Activated CD4-positive, alpha-beta T cell treated with anti-CD3 and anti-CD28 coated beads, Interleukin-2, amount 50 U/mL, for 24 hours (primary cell): ENCODE results near the gene PRKN.

Source experiments
- DNase-seq, 2 donors: peaks; one replicate each; pipeline ENCODE4 v3.0.0-alpha.2; 2020; ENCODE audit warnings: low read depth in 1 of 2, low spot score in 1 of 2

Gene PRKN

DNA sequence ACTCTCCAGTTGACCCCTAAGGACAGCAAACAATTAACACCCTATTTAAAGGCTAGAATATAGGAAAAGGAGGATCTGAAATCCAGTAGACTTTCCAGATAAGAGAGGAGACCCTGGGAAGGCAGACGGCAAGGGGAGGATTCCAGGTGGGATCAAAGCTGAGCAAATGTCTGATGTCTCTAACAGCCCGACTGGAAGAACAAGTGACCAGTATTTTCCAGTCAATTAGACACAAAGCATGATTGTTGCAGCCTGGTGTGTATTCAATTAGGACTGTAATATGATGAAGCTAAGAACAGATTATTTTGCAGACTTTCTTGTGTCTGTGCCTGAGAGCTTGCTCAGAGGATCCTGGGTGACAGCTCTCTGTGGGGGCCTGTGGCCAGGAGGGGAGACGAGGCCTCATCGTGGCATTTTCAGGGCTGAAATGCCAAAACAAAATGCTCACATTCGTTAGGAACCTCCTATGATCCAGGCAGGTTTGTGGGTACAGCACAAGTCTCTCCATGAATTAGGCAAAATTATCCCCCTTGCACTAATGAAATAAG, 981.9 kb downstream of the PRKN start:
- DNase-seq: no peak

DNA sequence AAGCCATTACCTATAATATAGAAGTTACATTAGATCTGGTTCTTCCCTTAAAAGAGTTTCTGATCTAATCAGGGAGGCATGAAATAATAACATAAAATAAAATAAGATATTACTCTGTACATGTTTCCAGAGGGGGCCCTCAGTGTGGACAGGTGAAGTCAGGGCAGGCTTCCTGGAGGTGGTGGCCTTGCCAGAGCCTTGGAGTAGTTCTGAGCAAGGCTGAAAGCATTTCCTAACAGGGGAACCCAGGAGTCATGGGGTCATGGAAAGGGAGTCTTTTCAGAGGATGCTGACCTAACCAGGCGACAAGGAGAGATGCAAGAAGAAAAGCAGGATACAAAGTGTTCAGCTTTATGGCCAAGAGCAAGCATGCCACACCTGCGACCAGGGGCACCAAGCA, 982.4 kb downstream of the PRKN start:
- DNase-seq: no peak

DNA sequence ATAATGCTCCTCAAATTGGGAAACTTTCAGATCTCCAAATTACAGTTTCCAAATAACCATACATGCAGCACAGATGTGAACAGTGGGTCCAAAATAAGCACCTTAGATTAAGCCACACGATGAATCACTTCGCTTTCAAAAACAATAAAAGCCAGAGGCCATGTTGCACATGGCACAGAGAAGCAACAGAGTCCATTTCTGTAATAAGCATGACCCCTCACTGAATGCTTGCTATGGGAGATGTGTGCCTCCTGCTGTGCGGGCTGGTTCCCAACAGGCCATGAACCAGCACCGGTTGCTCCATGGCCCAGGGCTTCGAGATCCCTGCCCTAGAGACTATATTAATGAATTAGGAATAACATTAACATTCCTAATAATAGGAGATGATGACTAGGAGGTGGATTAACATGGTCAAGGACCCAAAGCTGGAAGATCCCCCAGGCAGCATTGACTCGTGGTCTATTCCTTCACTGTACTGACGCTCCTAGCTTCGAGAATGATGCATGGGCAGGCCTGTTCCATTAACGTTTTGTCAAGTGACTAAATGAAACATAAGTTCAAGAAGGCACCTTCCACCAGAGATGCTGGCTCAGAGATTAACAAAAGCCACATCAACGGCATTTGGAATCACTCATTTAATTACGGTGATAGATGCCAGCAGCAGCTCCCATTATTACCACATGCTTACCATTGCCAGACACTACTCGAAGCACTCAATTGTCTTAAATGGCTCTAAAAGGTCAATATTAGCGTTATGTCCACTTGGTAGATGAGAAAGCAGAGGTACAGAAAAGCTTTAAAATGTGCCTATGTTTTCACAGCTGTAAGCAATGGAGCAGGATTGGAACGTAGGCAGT, 983.1 kb downstream of the PRKN start:
- DNase-seq: no peak

DNA sequence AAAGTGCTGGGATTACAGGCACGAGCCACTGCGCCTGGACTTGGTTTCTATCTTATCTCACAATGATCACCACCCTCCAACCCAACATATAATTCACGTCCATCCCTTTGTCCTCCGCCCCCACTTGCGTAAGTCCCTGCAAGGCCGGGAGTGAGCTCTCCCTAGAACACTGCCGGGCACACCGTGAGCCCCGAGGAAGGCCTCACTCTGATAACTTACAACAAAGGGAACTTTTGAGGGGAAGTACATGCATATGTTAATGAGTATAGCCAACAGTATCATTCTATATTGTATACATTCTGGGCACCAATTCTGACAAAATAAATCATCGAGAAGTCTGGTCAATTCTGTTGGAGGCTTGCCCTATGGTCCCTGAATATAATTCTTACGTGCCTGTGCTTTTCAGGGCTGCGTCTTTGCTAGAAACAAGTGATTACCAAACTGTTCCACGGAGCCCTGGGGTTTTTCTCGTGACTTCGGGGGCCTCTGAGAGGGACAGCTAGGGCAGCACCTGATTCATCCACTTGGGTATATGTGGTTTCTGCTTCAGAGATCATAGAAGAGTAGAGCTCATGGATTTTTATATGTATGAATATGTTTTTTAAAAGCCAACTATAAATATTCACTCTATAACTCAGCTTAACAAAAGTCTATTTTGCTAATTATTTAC, 983.9 kb downstream of the PRKN start:
- DNase-seq: no peak

GRCh38 chr6:161740486-161740885, 987.1 kb downstream of the PRKN start:
- no peak for DNase-seq

- no peak for DNase-seq
Measured at GRCh38 chr6:161736781-161737292, 990.7 kb downstream of the PRKN start.

- no peak for DNase-seq
Measured at GRCh38 chr6:161736326-161736725, 991.2 kb downstream of the PRKN start.

GRCh38 chr6:161732594-161732993, 995.0 kb downstream of the PRKN start:
- DNase-seq: no peak

DNA sequence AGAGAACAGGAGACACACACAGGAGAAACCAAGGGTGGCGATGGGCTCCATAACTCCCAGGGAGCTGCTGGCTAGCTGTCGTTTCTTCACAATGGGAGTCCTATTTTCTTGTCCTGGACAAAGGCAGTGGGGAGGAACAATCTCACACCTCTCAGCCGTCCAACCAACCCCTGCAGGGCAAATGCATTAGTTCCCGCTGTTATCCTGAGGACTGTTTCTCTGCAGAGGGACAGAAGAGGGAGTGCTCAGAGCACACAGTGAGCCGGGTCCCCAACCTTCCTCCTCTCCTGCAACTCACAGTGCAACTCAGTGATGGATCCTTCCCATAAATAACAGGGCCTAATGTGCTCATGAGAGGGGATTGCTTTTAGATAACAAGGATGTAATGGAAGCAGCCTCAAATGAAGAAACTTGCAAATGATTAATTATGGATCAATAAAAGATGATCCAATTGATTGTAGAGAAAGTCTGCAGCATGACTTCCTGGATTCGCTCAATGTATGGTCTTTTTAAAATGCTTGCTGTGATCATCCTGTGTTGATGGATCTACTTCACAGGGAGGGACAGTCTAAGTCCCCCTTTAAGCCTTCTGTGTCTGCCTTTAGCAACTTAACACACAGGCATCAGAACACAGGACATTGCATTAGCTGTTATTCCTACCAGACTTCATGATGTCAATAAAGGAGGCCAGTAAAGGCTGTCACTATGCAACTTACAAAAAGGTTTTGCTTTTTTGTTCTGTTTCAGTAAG, 1000.3 kb downstream of the PRKN start:
- DNase-seq: no peak

DNA sequence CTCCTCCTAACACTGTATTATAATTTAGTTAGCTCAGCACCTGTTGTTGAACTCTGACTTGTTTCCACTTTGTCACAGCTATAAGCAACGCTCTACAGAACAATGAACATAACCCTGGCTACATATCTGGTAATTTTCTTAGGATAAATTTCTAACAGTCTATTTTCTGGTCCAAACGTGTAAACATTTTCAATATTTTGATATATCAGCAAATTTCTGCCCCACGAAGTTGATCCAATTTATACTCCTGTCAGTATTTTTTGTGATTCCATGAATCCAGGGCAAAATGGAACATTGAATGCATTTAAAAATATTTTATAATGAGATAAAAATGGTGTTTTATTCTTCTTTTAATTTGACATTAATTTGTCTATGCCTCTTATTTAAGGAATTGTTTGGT, 1005.2 kb downstream of the PRKN start:
- no peak for DNase-seq

- no peak for DNase-seq
Measured at GRCh38 chr6:161721511-161721910, 1006.1 kb downstream of the PRKN start.

DNA sequence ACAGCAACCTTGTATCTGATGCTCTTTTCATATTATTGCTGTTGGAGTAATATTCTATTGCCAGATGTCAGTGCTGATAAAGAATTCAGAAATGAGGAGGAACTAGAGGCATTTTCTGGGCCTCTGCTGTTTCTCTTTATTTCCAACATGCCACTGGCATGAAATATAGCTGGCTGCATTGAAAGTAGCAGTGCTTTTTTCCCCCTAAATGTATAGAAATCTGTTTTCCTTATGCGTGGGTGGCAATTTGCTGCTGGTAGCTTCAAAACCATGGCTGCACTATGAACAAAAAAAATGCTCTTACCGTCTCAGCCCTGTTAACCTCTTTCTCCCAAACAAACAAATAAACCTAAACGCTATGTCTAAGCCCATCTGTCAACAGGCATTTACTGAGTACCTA, 1011.4 kb downstream of the PRKN start:
- no peak for DNase-seq

- no peak for DNase-seq
Measured at GRCh38 chr6:161711938-161712337, 1015.6 kb downstream of the PRKN start.

GRCh38 chr6:161711515-161711914, 1016.1 kb downstream of the PRKN start:
- no peak for DNase-seq

DNA sequence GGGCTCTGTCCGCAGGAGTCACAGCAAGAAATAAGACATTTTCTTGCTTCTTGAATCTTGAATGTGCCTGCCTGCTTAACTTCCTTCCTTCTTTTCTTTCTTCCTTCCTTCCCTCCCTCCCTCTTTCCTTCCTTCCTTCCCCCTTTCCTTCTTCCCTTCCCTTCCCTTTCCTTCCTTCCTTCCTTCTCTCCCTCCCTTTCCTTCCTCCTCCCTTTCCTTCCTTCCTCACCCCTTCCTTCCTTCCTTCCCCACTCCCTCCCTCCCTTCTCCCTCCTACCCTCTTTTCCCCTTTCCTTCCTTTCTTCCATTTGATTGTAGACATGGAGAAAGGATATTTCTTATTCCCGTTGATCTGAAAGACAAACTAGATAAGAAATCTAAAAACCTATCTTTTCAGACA, 1016.9 kb downstream of the PRKN start:
- no peak for DNase-seq

GRCh38 chr6:161701056-161701455, 1026.5 kb downstream of the PRKN start:
- no peak for DNase-seq

GRCh38 chr6:161696801-161697200, 1030.8 kb downstream of the PRKN start:
- DNase-seq: no peak

DNA sequence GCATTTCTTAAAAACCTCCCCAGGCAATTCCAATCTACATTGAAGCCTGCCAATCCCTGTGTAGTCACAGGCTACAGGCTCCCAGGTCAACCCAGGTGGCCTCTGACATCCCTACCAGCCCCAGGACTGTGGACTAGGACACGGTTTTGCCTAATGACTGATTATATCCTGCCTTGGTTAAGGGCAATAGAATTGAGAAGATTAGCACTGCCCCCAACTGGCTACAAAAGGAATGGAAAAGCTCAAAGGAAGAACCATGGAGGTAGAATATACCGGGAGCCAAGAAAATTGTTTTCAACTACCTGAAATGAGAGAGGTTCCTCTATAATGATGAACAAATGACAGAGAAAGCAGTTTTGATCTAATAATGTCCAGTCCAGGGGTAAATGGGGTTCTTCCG, 1032.6 kb downstream of the PRKN start:
- DNase-seq: no peak

DNA sequence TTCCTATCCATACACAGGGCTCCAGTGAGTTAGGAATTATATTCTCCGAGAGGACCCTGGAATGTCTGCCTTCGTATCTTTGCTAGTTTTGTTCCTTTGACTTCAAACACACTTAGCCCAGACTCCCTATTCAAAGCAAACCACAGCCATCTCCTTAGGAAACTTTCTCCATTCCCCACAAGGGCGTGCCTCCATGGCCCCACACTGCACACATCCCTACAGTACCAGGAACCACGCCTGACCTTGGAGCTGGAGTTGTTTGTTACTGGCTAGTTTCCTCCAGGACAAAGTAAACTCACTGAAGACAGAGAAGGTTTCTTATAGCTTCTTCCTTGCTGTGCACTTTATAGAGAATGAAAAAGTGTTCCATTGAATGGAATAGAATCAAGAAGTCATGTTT, 1040.9 kb downstream of the PRKN start:
- DNase-seq: no peak

GRCh38 chr6:161684731-161685475, 1042.7 kb downstream of the PRKN start:
- no peak for DNase-seq

- DNase-seq: no peak
Measured at GRCh38 chr6:161683400-161683799, 1044.2 kb downstream of the PRKN start.
